Neural progenitor cell (in vitro differentiated cells): ENCODE results near the gene PEX10. TPM values are rescaled to one million over a fixed set of nuclear protein-coding genes. Genes with fewer than 3 reads are reported as not detected.

ENCODE experiments used
- DNase-seq: peaks from one replicate; pipeline ENCODE4 v3.0.0-alpha.2; 2016; ENCODE audit warnings: low spot score
- H2AFZ ChIP-seq: fragments of 200-600 bp; sonication (generic); replicated peaks from 2 replicates; pipeline ENCODE4 v1.6.1; 2016; ENCODE audit warnings: antibody characterized with exemption
- H3F3A ChIP-seq: fragments of 200-600 bp; sonication (generic); 2 replicates; pipeline ENCODE4 v1.6.1; 2016; ENCODE audit warnings: antibody characterized with exemption, low read depth
- H3K27ac ChIP-seq: fragments of 200-600 bp; sonication (generic); 2 replicates; pipeline ENCODE4 v1.5.1; 2016; ENCODE audit warnings: mild to moderate bottlenecking
- H3K27me3 ChIP-seq: fragments of 200-600 bp; sonication (generic); 2 replicates; pipeline ENCODE4 v1.6.1; 2016; ENCODE audit warnings: mild to moderate bottlenecking, moderate library complexity
- H3K36me3 ChIP-seq: fragments of 200-600 bp; sonication (generic); 2 replicates; pipeline ENCODE4 v1.5.1; 2016
- H3K4me1 ChIP-seq: fragments of 200-600 bp; sonication (generic); 2 replicates; pipeline ENCODE4 v1.6.1; 2016; ENCODE audit warnings: mixed run types
- H3K4me2 ChIP-seq: fragments of 200-600 bp; sonication (generic); 2 replicates; pipeline ENCODE4 v1.6.1; 2016
- H3K4me3 ChIP-seq: fragments of 200-600 bp; sonication (generic); 2 replicates; pipeline ENCODE4 v1.5.1; 2016
- H3K79me2 ChIP-seq: fragments of 200-600 bp; sonication (generic); 2 replicates; pipeline ENCODE4 v1.6.1; 2016; ENCODE audit warnings: low read depth
- H3K9ac ChIP-seq: fragments of 200-600 bp; sonication (generic); 2 replicates; pipeline ENCODE4 v1.6.1; 2016
- H3K9me3 ChIP-seq: fragments of 200-600 bp; sonication (generic); 2 replicates; pipeline ENCODE4 v1.5.1; 2016; ENCODE audit warnings: low read depth
- H4K20me1 ChIP-seq: fragments of 200-600 bp; sonication (generic); 2 replicates; pipeline ENCODE4 v1.6.1; 2016; ENCODE audit warnings: low read depth
- H3K27ac Mint-ChIP-seq: 3 replicates; pipeline ENCODE4 v1.8.0; 2021; ENCODE audit warnings: mixed read lengths
- H3K27me3 Mint-ChIP-seq: 2 replicates; pipeline ENCODE4 v1.8.0; 2022; ENCODE audit warnings: low read depth, mild to moderate bottlenecking, inconsistent platforms, moderate library complexity, mixed read lengths; ENCODE audit not compliant: insufficient read depth
- H3K36me3 Mint-ChIP-seq: 3 replicates; pipeline ENCODE4 v1.8.0; 2021; ENCODE audit warnings: mixed read lengths
- H3K4me1 Mint-ChIP-seq: 3 replicates; pipeline ENCODE4 v1.8.0; 2021; ENCODE audit warnings: mixed read lengths
- H3K4me3 Mint-ChIP-seq: 3 replicates; pipeline ENCODE4 v1.8.0; 2021; ENCODE audit warnings: mild to moderate bottlenecking, moderate library complexity, mixed read lengths
- H3K9me3 Mint-ChIP-seq: 3 replicates; pipeline ENCODE4 v1.8.0; 2020; ENCODE audit warnings: mixed read lengths
- EZH2 ChIP-seq: fragments of 200-600 bp; sonication (generic); IDR thresholded peaks from 2 replicates; pipeline ENCODE4 v1.6.1; 2017; ENCODE audit warnings: antibody characterized with exemption, mild to moderate bottlenecking, moderate library complexity
- EZH2phosphoT487 ChIP-seq: fragments of 200-600 bp; sonication (generic); IDR thresholded peaks from 2 replicates; pipeline ENCODE4 v1.6.1; 2017; ENCODE audit warnings: antibody characterized with exemption
- total RNA-seq: library from RNA; depleted of rRNA; stranded (reverse); fragments of >200 nt; gene quantifications from 2 replicates; pipeline ENCODE4 v1.2.3, GENCODE V29; 2015; ENCODE audit warnings: low replicate concordance
- TF ChIP-seq, protein P1 (sequence below): fragments of 200-600 bp; sonication (generic); IDR thresholded peaks from 2 replicates; pipeline ENCODE4 v1.5.1; 2017; ENCODE audit warnings: antibody characterized with exemption, mild to moderate bottlenecking

The PEX10 gene
- total RNA-seq, 1 donor from 2014 or later: 15.1 TPM

DNA sequence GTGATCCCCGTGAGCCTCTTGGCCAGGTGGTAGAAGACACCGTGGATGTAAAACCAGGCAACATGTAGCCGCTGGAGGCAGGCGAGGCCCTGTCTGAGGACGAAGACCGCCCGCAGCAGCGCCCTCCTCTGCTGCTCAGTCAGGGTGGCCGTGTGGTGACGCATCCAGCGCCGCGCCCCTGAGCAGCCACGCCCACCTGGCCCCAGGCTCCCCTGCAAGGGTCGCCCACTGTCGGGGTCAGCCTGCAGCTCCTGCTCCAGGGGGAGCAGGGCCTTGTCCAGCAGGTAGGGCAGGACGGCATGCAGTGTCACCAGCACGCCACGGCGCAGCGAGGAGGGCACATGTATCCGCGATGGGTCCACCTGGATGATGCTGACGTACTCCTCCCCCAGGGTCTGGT is 3.9 kb downstream of the PEX10 start:
- no peaks in the 10 kb centered on the region for H3K9me3 ChIP-seq
- no peaks in the 10 kb centered on the region for H3K27me3 ChIP-seq
- TF ChIP-seq EZH2: no peak
- TF ChIP-seq, protein P1, sequence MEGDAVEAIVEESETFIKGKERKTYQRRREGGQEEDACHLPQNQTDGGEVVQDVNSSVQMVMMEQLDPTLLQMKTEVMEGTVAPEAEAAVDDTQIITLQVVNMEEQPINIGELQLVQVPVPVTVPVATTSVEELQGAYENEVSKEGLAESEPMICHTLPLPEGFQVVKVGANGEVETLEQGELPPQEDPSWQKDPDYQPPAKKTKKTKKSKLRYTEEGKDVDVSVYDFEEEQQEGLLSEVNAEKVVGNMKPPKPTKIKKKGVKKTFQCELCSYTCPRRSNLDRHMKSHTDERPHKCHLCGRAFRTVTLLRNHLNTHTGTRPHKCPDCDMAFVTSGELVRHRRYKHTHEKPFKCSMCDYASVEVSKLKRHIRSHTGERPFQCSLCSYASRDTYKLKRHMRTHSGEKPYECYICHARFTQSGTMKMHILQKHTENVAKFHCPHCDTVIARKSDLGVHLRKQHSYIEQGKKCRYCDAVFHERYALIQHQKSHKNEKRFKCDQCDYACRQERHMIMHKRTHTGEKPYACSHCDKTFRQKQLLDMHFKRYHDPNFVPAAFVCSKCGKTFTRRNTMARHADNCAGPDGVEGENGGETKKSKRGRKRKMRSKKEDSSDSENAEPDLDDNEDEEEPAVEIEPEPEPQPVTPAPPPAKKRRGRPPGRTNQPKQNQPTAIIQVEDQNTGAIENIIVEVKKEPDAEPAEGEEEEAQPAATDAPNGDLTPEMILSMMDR: no peak
- TF ChIP-seq EZH2phosphoT487: no peak
- Mint-ChIP-seq H3K4me1 (peaks cover 4% of the 10 kb centered on the region), H3K27me3 (peaks cover 6% of the 10 kb centered on the region), H3K36me3 (peaks cover 8% of the 10 kb centered on the region), H3K4me3 (no peak overlapping the region), H3K9me3 (no peaks in the 10 kb centered on the region), H3K27ac (no peak overlapping the region)
- no peak for DNase-seq
- peaks cover 6% of the 10 kb centered on the region for H4K20me1 ChIP-seq
- peaks cover 12% of the 10 kb centered on the region for H3F3A ChIP-seq
- peaks cover 16% of the 10 kb centered on the region for H3K79me2 ChIP-seq
- H2AFZ ChIP-seq: no peak overlapping the region
- H3K4me1 ChIP-seq: peaks cover 7% of the 10 kb centered on the region
- no peaks in the 10 kb centered on the region for H3K36me3 ChIP-seq
- no peak overlapping the region for H3K27ac ChIP-seq
- H3K4me2 ChIP-seq: no peak overlapping the region
- no peak overlapping the region for H3K4me3 ChIP-seq
- H3K9ac ChIP-seq: no peak overlapping the region

DNA sequence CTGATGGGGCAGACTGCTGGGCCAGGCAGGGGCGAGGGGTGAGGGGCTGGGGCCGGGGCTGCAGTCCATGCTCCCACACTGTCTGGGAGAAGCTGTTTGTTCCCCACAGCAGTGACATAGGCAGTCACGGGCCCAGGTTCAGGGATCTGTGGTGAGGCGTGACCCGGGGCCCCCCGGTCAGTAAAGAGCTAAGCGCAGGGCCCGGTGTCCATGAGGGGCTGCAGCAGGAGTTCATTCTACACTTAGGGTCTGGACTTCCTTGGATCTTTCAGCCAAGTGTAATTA is 4.4 kb downstream of the PEX10 start:
- no peak for DNase-seq
- H3K4me2 ChIP-seq: no peak overlapping the region
- Mint-ChIP-seq H3K4me3 (no peak overlapping the region), H3K27me3 (peaks cover 6% of the 10 kb centered on the region), H3K36me3 (peaks cover 10% of the 10 kb centered on the region), H3K27ac (no peak overlapping the region), H3K4me1 (peaks cover 4% of the 10 kb centered on the region), H3K9me3 (no peaks in the 10 kb centered on the region)
- no peak overlapping the region for H3K9ac ChIP-seq
- H4K20me1 ChIP-seq: peaks cover 6% of the 10 kb centered on the region
- peaks cover 16% of the 10 kb centered on the region for H3K79me2 ChIP-seq
- H3K4me1 ChIP-seq: peaks cover 2% of the 10 kb centered on the region
- H3K4me3 ChIP-seq: no peak overlapping the region
- TF ChIP-seq EZH2 (no peak), EZH2phosphoT487 (no peak)
- TF ChIP-seq, protein P1: no peak
- H3K9me3 ChIP-seq: no peaks in the 10 kb centered on the region
- peaks cover 13% of the 10 kb centered on the region for H3F3A ChIP-seq
- no peaks in the 10 kb centered on the region for H3K36me3 ChIP-seq
- no peaks in the 10 kb centered on the region for H3K27me3 ChIP-seq
- H3K27ac ChIP-seq: no peak overlapping the region
- H2AFZ ChIP-seq: no peak overlapping the region

DNA sequence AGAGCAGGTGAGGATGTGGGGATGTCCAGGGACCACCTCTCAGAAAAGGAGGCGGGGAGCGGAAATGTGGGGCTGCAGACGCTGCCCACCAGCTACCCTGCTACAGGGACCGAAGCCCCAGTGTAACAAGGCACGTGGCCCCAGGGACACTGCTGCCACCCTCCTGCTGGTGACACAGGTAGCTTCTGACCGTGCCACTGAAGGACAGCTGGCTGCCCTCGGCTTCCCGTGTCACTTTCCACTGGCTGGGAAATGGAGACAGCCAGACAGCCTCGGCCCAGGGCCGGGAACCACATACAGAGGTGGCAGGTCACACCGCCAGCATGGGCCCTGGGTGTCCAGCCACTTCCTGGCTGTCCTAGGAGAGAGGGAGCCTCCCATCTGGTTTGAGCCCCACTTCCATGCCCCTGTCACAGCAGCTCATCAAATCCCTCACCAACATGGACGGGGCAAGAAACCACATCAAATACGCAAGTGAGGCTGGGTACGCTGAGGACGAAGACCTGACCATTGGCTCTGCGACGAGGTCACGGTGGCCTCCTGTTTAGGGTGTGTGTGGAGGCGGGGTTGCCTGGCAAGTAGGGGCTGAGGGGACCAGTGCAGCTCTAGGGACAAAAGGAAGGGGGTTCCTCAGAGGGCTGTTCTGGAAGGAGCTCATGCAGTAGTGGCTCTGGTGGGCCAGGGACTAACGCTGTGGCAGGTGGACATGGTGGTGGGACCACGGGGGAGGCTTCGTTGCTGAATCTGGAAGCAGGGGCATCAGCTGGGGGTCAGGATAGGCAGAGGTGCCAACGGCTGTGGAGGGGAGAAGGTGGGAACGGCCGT is 5.0 kb downstream of the PEX10 start:
- peaks cover 4% of the 10 kb centered on the region for H3K4me1 Mint-ChIP-seq
- H3K27ac Mint-ChIP-seq: no peak overlapping the region
- H4K20me1 ChIP-seq: peaks cover 6% of the 10 kb centered on the region
- H3K27me3 Mint-ChIP-seq: peaks cover 6% of the 10 kb centered on the region
- no peak overlapping the region for H3K27ac ChIP-seq
- peaks cover 12% of the 10 kb centered on the region for H3K36me3 Mint-ChIP-seq
- peaks cover 16% of the 10 kb centered on the region for H3F3A ChIP-seq
- no peak for DNase-seq
- TF ChIP-seq EZH2 (no peak), EZH2phosphoT487 (no peak)
- TF ChIP-seq, protein P1: no peak
- H3K4me2 ChIP-seq: no peak overlapping the region
- H3K9me3 ChIP-seq: no peaks in the 10 kb centered on the region
- no peaks in the 10 kb centered on the region for H3K9me3 Mint-ChIP-seq
- H3K4me3 ChIP-seq: no peak overlapping the region
- H3K79me2 ChIP-seq: peaks cover 16% of the 10 kb centered on the region
- no peak overlapping the region for H3K9ac ChIP-seq
- no peaks in the 10 kb centered on the region for H3K36me3 ChIP-seq
- no peaks in the 10 kb centered on the region for H3K27me3 ChIP-seq
- no peaks in the 10 kb centered on the region for H3K4me1 ChIP-seq
- no peak overlapping the region for H2AFZ ChIP-seq
- no peak overlapping the region for H3K4me3 Mint-ChIP-seq
